ENCODE measurements around the gene NLGN2.
A peak's percentile ranks its signal among the peaks of the same experiment; 100 is the strongest.

The NLGN2 gene

DNA sequence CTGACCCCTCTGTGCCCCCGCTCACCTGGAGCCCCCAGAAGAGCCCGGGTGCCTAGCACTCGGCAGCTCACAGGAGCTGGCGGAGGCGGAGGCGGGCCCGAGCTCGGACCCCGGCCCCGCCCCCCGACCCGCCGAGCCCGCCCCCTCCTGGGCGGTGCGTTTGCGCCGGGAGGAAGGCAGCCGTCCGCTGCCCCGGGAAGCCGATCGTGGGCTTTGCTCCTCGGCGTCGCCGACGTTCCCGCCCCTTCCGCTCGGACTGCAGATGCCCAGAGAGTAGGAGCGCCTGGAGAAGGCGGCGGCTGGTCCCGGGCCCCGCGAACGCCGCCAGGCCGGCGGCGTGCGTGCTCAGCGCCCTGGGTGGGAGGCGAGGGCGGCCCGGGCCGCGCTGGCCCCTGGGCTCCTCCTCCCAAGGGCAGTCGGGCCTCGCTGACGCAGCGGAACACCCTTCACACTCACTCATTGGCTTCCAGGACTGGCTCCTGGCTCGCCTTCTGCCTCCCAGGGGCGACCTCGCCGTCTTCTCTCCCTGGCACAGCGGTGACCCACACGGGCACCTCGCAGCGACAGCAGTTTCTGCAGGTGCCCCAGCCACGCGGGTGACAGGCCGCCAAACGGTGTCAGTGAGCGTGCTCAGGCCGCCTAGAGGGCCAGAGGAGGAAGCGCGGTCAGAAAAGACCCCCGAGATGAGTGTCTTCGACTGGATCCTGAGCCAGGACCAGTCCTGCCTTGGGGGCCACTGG is 13.0 kb upstream of the NLGN2 start, which contains the start of gene PLSCR3:
TSS of gene PLSCR3 (minus strand) at position 74 of the 740 bp plus-strand sequence. CDS start 415 bp downstream, outside the sequence.
- no peak within 1 kb of the TSS for H3K9ac ChIP-seq (ENCODE audit: low read depth, low read length)
- H3K9me3 ChIP-seq (ENCODE audit: control insufficient read depth, insufficient read depth, low read length) = no peaks in the 10 kb centered on the region
- H3K36me3 ChIP-seq (ENCODE audit: control insufficient read depth, insufficient read depth, low read length) = peaks cover 13% of the 10 kb centered on the region
- H3K4me3 ChIP-seq (ENCODE audit: low read depth, low read length) = peak within 1 kb of the TSS; percentile 81
- peaks cover 2% of the 10 kb centered on the region for H3K27me3 ChIP-seq (ENCODE audit: control insufficient read depth, insufficient read depth, low read length)
- no peaks in the 10 kb centered on the region for H3K4me1 ChIP-seq (ENCODE audit: control insufficient read depth, insufficient read depth, low read length)

GRCh38 chr17:7396147-7396546 is 11.5 kb upstream of the NLGN2 start:
- Histone ChIP-seq H3K36me3 (ENCODE audit: control insufficient read depth, insufficient read depth, low read length) (peaks cover under 1% of the 10 kb centered on the region), H3K9ac (ENCODE audit: low read depth, low read length) (no peak overlapping the region), H3K4me1 (ENCODE audit: control insufficient read depth, insufficient read depth, low read length) (no peaks in the 10 kb centered on the region), H3K4me3 (ENCODE audit: low read depth, low read length) (no peak overlapping the region), H3K27me3 (ENCODE audit: control insufficient read depth, insufficient read depth, low read length) (peaks cover 2% of the 10 kb centered on the region), H3K9me3 (ENCODE audit: control insufficient read depth, insufficient read depth, low read length) (no peaks in the 10 kb centered on the region)

DNA sequence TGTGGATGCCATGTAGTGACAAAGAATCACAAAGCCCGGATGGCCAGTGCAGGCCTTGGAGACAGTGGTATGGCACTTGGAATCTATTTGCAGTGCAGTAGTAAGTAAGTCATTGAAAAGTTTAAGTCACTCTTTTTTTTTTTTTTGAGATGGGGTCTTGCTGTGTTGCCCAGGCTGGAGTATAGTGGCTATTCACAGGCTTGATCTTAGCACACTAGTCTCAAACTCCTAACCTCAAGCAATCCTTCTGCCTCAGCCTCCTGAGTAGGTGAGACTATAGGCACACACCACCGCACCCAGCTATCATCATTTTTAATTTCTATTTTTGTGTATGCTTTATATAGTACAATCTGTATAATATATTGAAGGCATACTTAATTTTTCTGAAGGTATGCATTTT is 9.0 kb upstream of the NLGN2 start:
- no peaks in the 10 kb centered on the region for H3K9me3 ChIP-seq (ENCODE audit: control insufficient read depth, insufficient read depth, low read length)
- H3K9ac ChIP-seq (ENCODE audit: low read depth, low read length) = no peak overlapping the region
- no peak overlapping the region for H3K4me3 ChIP-seq (ENCODE audit: low read depth, low read length)
- H3K27me3 ChIP-seq (ENCODE audit: control insufficient read depth, insufficient read depth, low read length) = peaks cover 2% of the 10 kb centered on the region
- H3K36me3 ChIP-seq (ENCODE audit: control insufficient read depth, insufficient read depth, low read length) = no peaks in the 10 kb centered on the region
- H3K4me1 ChIP-seq (ENCODE audit: control insufficient read depth, insufficient read depth, low read length) = no peaks in the 10 kb centered on the region

DNA sequence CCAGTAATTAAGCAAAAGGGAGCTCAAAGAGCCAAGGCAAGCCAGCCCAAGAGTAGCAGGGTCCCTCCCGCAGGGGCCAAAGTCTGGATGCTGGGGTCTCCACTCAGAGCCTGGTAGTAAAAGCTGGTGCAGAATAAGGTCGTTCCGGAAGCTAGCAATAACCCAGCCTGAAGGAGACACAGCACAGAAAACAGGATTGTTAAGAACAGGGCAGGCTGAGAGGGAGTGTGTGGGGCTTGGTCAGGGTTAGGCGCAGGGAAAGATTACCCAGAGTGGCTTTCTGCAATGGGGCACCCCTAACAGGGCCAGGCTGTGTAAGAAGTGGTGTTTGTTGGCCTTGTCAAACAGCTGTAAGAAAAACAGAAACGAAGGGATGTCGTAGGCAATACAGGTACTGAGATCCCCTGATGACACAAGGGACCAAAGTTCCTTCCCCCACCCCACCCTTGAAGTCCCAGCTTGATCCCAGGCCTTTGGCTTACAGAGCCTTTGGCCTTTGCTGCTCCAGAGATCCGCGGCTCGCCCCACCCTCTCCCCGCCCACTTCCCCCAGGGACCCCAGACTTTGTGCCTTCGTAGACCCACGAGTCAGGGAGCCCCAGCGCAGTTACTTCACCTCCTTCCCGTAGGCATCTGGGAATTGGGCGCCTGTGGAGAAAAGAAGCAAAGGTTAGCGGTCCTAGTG is 4.5 kb upstream of the NLGN2 start:
- Histone ChIP-seq H3K9ac (ENCODE audit: low read depth, low read length) (peak overlapping the region; percentile 9), H3K9me3 (ENCODE audit: control insufficient read depth, insufficient read depth, low read length) (no peaks in the 10 kb centered on the region), H3K27me3 (ENCODE audit: control insufficient read depth, insufficient read depth, low read length) (peaks cover 2% of the 10 kb centered on the region), H3K4me3 (ENCODE audit: low read depth, low read length) (peak overlapping the region; percentile 83), H3K36me3 (ENCODE audit: control insufficient read depth, insufficient read depth, low read length) (peaks cover 3% of the 10 kb centered on the region), H3K4me1 (ENCODE audit: control insufficient read depth, insufficient read depth, low read length) (peaks cover 4% of the 10 kb centered on the region)

- H3K9ac ChIP-seq (ENCODE audit: low read depth, low read length) = no peak overlapping the region
- no peaks in the 10 kb centered on the region for H3K9me3 ChIP-seq (ENCODE audit: control insufficient read depth, insufficient read depth, low read length)
- H3K4me3 ChIP-seq (ENCODE audit: low read depth, low read length) = peak overlapping the region; percentile 83
- peaks cover 5% of the 10 kb centered on the region for H3K4me1 ChIP-seq (ENCODE audit: control insufficient read depth, insufficient read depth, low read length)
- peaks cover 2% of the 10 kb centered on the region for H3K27me3 ChIP-seq (ENCODE audit: control insufficient read depth, insufficient read depth, low read length)
- H3K36me3 ChIP-seq (ENCODE audit: control insufficient read depth, insufficient read depth, low read length) = peaks cover 6% of the 10 kb centered on the region
These were observed 4.0 kb upstream of the NLGN2 start for GRCh38 chr17:7403727-7403976.

GRCh38 chr17:7403977-7404736 is 3.5 kb upstream of the NLGN2 start, which contains the start of gene TMEM256:
Gene TMEM256 (minus strand): TSS chr17:7404097. CDS start chr17:7404084, 13 bp downstream.
- H3K4me3 ChIP-seq (ENCODE audit: low read depth, low read length) = peak within 1 kb of the TSS; percentile 88
- H3K27me3 ChIP-seq (ENCODE audit: control insufficient read depth, insufficient read depth, low read length) = peaks cover 5% of the 10 kb centered on the region
- H3K9me3 ChIP-seq (ENCODE audit: control insufficient read depth, insufficient read depth, low read length) = no peaks in the 10 kb centered on the region
- H3K9ac ChIP-seq (ENCODE audit: low read depth, low read length) = peak within 1 kb of the TSS; percentile 9
- H3K4me1 ChIP-seq (ENCODE audit: control insufficient read depth, insufficient read depth, low read length) = peaks cover 7% of the 10 kb centered on the region
- peaks cover 12% of the 10 kb centered on the region for H3K36me3 ChIP-seq (ENCODE audit: control insufficient read depth, insufficient read depth, low read length)

- no peaks in the 10 kb centered on the region for H3K9me3 ChIP-seq (ENCODE audit: control insufficient read depth, insufficient read depth, low read length)
- H3K4me1 ChIP-seq (ENCODE audit: control insufficient read depth, insufficient read depth, low read length) = peaks cover 7% of the 10 kb centered on the region
- peak overlapping the region; percentile 88 for H3K4me3 ChIP-seq (ENCODE audit: low read depth, low read length)
- peaks cover 18% of the 10 kb centered on the region for H3K36me3 ChIP-seq (ENCODE audit: control insufficient read depth, insufficient read depth, low read length)
- peak overlapping the region; percentile 85 for H3K9ac ChIP-seq (ENCODE audit: low read depth, low read length)
- peaks cover 7% of the 10 kb centered on the region for H3K27me3 ChIP-seq (ENCODE audit: control insufficient read depth, insufficient read depth, low read length)
These were observed 2.8 kb upstream of the NLGN2 start for GRCh38 chr17:7404737-7405349.

GRCh38 chr17:7405350-7406234 is 2.1 kb upstream of the NLGN2 start:
- Histone ChIP-seq H3K4me3 (ENCODE audit: low read depth, low read length) (peak overlapping the region; percentile 88), H3K36me3 (ENCODE audit: control insufficient read depth, insufficient read depth, low read length) (peaks cover 23% of the 10 kb centered on the region), H3K4me1 (ENCODE audit: control insufficient read depth, insufficient read depth, low read length) (peaks cover 7% of the 10 kb centered on the region), H3K9me3 (ENCODE audit: control insufficient read depth, insufficient read depth, low read length) (no peaks in the 10 kb centered on the region), H3K27me3 (ENCODE audit: control insufficient read depth, insufficient read depth, low read length) (peaks cover 7% of the 10 kb centered on the region), H3K9ac (ENCODE audit: low read depth, low read length) (peak overlapping the region; percentile 85)

DNA sequence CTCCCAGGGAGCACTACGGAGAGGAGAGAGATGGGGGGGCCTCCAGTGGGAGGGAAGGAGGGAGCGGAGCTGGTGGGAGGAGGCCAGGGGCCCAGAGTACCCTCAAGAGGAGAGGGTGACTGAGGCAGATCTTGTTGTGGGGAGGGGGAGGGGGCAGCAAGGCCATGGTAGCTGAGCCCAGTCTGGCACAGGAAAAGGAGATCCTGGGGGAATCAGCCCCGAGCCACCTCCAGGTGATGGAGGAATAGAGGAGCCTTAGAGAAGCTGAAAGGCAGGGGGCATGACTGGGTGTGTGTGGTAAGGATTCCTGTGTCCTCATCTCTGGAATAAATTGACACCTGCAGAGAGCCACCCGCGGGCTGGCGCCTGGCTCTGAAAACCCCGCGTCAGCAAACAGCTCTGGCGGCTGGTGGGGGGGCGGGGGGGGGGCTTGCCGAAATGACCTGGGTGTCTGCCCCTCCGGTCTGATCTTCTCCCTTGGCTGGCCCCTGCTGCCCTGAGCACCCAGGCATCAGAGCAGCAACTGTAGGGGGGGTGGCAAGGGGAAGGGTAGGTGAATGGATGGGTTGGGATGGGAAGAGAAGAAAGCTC is 1.3 kb upstream of the NLGN2 start:
- peaks cover 7% of the 10 kb centered on the region for H3K27me3 ChIP-seq (ENCODE audit: control insufficient read depth, insufficient read depth, low read length)
- peak overlapping the region; percentile 88 for H3K4me3 ChIP-seq (ENCODE audit: low read depth, low read length)
- H3K9me3 ChIP-seq (ENCODE audit: control insufficient read depth, insufficient read depth, low read length) = no peaks in the 10 kb centered on the region
- peaks cover 23% of the 10 kb centered on the region for H3K36me3 ChIP-seq (ENCODE audit: control insufficient read depth, insufficient read depth, low read length)
- H3K4me1 ChIP-seq (ENCODE audit: control insufficient read depth, insufficient read depth, low read length) = peaks cover 7% of the 10 kb centered on the region
- no peak overlapping the region for H3K9ac ChIP-seq (ENCODE audit: low read depth, low read length)

- Histone ChIP-seq H3K36me3 (ENCODE audit: control insufficient read depth, insufficient read depth, low read length) (peaks cover 23% of the 10 kb centered on the region), H3K4me3 (ENCODE audit: low read depth, low read length) (peak overlapping the region; percentile 41), H3K27me3 (ENCODE audit: control insufficient read depth, insufficient read depth, low read length) (peaks cover 7% of the 10 kb centered on the region), H3K9ac (ENCODE audit: low read depth, low read length) (no peak overlapping the region), H3K9me3 (ENCODE audit: control insufficient read depth, insufficient read depth, low read length) (no peaks in the 10 kb centered on the region), H3K4me1 (ENCODE audit: control insufficient read depth, insufficient read depth, low read length) (peaks cover 7% of the 10 kb centered on the region)
These were observed 563 bp upstream of the NLGN2 start for GRCh38 chr17:7407082-7407481.

All from iPS-15b (cell line).